Motor neuron (in vitro differentiated cells): ENCODE measurements around the gene GATA5. TPM values are rescaled to one million over a fixed set of nuclear protein-coding genes. Genes with fewer than 3 reads are reported as not detected.

ENCODE experiments used
- ATAC-seq, 8 experiments: fragments of 200-7000 bp; cut with Tn5 transposase; replicated peaks in 6 of 8; 2 replicates each; pipeline ENCODE4 v1.8.0; 2021; ENCODE audit warnings: mild to moderate bottlenecking in 8 of 8, moderate library complexity in 8 of 8
- H3K27ac ChIP-seq, 2 donors: fragments of 250-450 bp; sonication (Bioruptor Pico); 2 replicates each; pipeline ENCODE4 v1.9.0; 2021; ENCODE audit warnings: antibody characterized with exemption in 2 of 2, mild to moderate bottlenecking in 2 of 2, moderate library complexity in 1 of 2
- H3K4me1 ChIP-seq, 2 donors: fragments of 250-450 bp; sonication (Bioruptor Pico); replicated peaks in 1 of 2; 2 replicates each; pipeline ENCODE4 v1.6.1; 2021; ENCODE audit warnings: antibody characterized with exemption in 2 of 2, mild to moderate bottlenecking in 2 of 2, moderate library complexity in 1 of 2
- H3K4me3 ChIP-seq, 5 donors: fragments of 250-450 bp; sonication (Bioruptor Pico); 2 replicates each; pipeline ENCODE4 v1.9.0; 2021; ENCODE audit warnings: antibody characterized with exemption in 5 of 5, mild to moderate bottlenecking in 5 of 5, moderate library complexity in 4 of 5
- WGBS, 10 experiments: fragments of 450-650 bp; shearing (Covaris generic); methylation state at CpG; one replicate each; pipeline ENCODE4 v1.0.0; 2022; 5-methylcytosine and 5-hydroxymethylcytosine counted together
- in situ Hi-C, 9 experiments: fragments of 400-800 bp; cut with MboI; loops; one replicate each; pipeline ENCODE4 v1.15.0; 2021; ENCODE audit warnings: low sequenced_read_pairs in 9 of 9, low pct_unique_long_range_greater_than_20kb in 2 of 9; ENCODE audit not compliant: unreplicated experiment in 9 of 9
- total RNA-seq, 8 experiments: library from RNA; unstranded; fragments of 300-600 nt; gene quantifications; 2 replicates each; pipeline versions ENCODE4 v1.2.3 to v1.2.4, GENCODE V29; 2022

The GATA5 gene
- total RNA-seq, 8 experiments from 2014 or later = 0.11 to 0.58 (median 0.19) TPM; not detected in 2

DNA sequence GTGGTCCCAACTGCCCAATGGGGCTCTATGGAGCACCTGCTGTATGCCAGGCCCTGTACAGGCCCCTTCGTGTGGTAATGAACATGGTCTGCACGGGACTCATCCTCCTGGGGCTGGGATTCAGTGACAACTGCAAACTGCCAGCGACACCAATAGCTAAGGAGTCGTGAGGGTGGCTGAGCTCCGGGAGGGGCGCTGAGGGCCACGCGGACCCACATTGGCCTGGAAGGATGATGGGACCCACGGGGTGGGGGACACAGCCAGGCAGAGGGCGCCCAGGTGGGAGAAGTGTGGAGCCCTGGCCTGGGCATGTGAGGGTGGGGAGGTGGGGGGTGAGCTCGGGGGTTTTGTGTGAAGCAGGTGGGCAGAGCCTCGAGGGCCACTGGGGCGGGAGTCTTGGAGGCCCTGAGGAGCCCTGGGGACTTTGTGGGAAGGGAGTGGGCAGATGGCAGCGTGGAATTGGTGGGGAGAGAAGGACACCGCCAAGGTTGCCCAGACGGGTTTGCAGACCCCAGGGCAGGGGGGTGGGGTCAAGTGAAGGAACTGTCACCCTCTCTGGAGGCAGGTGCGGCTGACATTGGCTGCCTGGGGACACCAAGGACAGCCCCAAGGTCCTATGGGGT is 22.5 kb downstream of the GATA5 start:
- in situ Hi-C loops = no loop called here
- peaks cover 65 to 67% of the 10 kb centered on the region in 2 donors for H3K4me1 ChIP-seq
- no peak for ATAC-seq
- H3K4me3 ChIP-seq = no peak overlapping the region
- no peak overlapping the region for H3K27ac ChIP-seq
- 92 to 100% methylated on average over 1 to 4 of the region's 17 CpGs; no CpG with 5 or more reads in 8 of the 10 experiments for WGBS, 10 experiments

DNA sequence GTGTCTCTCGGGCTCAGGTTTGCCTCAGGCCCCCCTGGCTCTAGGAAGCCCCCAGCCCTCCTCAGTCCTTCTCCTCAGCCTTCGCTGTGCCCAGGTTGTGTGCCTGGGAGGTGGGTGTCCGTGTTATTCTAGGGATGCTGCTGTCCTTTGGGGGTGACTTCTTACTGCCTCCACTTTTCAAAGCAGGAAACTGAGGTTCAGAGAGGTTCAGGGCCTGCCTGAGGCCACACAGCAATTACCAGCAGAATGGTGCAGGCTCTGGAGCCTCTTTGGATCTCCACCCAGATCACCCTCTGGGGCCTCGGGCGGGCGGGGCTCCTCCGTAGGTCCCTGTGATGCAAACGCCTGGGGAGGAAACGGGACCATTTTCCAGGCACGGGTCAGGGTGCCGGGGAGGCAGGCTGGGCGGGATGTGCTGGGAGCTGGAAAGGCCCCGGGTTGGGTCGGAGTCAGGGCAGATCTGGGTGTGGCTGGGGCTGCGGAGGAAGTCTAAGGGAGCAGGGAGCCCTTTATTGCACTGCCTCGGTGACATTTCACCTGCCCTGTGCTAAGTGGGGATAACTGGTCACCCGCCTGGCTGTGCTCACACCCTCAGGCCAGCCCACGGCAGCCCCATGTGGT is 23.2 kb downstream of the GATA5 start:
- Histone ChIP-seq H3K4me1 (peaks cover 61 to 63% of the 10 kb centered on the region in 2 donors), H3K4me3 (no peak overlapping the region), H3K27ac (no peak overlapping the region)
- in situ Hi-C loops = no loop called here
- WGBS, 10 experiments = 60 to 100% (median 86%) methylated on average over 1 to 3 of the region's 18 CpGs; no CpG with 5 or more reads in 7 of the 10 experiments
- ATAC-seq = peak in 3 of 8 experiments; percentile 85 to 94 (median 86)

DNA sequence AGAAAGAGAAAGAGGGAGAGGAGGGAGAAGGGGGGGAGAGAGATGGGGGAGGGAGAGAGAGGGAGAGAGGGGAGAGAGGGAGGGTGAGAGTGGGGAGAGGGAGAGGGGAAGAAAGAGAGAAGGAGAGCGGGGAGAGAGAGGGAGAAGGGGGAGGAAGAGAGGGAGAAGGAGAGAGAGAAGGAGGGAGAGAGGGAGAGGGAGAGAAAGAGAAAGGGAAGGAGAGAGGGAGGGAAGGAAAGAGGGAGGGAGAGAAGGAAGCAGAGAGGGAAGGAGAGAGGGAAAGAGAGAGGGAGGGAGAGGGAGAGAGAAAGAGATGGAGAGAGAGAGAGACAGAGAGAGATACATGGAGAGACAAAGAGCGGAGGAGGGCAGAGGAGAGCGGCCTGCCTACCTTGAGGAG is 23.8 kb downstream of the GATA5 start:
- ATAC-seq = no peak
- in situ Hi-C loops = no loop called here
- Histone ChIP-seq H3K4me1 (peaks cover 60 to 63% of the 10 kb centered on the region in 2 donors), H3K4me3 (no peak overlapping the region), H3K27ac (no peak overlapping the region)
- WGBS, 10 experiments = 37 to 92% (median 70%) methylated on average over 2 to 3 of the region's 3 CpGs; no CpG with 5 or more reads in 6 of the 10 experiments

GRCh38 chr20:62451156-62451767 is 24.5 kb downstream of the GATA5 start:
- no peak for ATAC-seq
- Histone ChIP-seq H3K27ac (no peak overlapping the region), H3K4me1 (peaks cover 59 to 63% of the 10 kb centered on the region in 2 donors), H3K4me3 (no peak overlapping the region)
- in situ Hi-C loops = no loop called here
- WGBS, 10 experiments = no CpG with 5 or more reads among the region's 10 CpGs

GRCh38 chr20:62449951-62450691 is 25.7 kb downstream of the GATA5 start:
- in situ Hi-C loops = no loop called here
- H3K4me1 ChIP-seq = peaks cover 49 to 52% of the 10 kb centered on the region in 2 donors
- peak in 4 of 8 experiments; percentile 1 to 44 (median 15) for ATAC-seq
- no peak overlapping the region for H3K4me3 ChIP-seq
- WGBS, 10 experiments = 0 to 92% (median 60%) methylated on average over 1 to 13 of the region's 24 CpGs; no CpG with 5 or more reads in 5 of the 10 experiments
- H3K27ac ChIP-seq = no peak overlapping the region

- ATAC-seq = peak in 3 of 8 experiments; percentile 3 to 31 (median 7)
- Histone ChIP-seq H3K4me1 (peaks cover 35 to 39% of the 10 kb centered on the region in 2 donors), H3K4me3 (no peak overlapping the region), H3K27ac (no peak overlapping the region)
- 49 to 82% (median 66%) methylated on average over 3 to 6 of the region's 14 CpGs; no CpG with 5 or more reads in 7 of the 10 experiments for WGBS, 10 experiments
- in situ Hi-C loops = no loop called here
Observed at GRCh38 chr20:62448788-62449187, 27.0 kb downstream of the GATA5 start.

- no peak overlapping the region for H3K27ac ChIP-seq
- H3K4me3 ChIP-seq = no peak overlapping the region
- WGBS, 10 experiments = 61 to 100% (median 78%) methylated on average over 1 to 7 of the region's 10 CpGs; no CpG with 5 or more reads in 3 of the 10 experiments
- no peak for ATAC-seq
- in situ Hi-C loops = no loop called here
- peaks cover 28 to 32% of the 10 kb centered on the region in 2 donors for H3K4me1 ChIP-seq
Observed at GRCh38 chr20:62448038-62448437, 27.8 kb downstream of the GATA5 start.

DNA sequence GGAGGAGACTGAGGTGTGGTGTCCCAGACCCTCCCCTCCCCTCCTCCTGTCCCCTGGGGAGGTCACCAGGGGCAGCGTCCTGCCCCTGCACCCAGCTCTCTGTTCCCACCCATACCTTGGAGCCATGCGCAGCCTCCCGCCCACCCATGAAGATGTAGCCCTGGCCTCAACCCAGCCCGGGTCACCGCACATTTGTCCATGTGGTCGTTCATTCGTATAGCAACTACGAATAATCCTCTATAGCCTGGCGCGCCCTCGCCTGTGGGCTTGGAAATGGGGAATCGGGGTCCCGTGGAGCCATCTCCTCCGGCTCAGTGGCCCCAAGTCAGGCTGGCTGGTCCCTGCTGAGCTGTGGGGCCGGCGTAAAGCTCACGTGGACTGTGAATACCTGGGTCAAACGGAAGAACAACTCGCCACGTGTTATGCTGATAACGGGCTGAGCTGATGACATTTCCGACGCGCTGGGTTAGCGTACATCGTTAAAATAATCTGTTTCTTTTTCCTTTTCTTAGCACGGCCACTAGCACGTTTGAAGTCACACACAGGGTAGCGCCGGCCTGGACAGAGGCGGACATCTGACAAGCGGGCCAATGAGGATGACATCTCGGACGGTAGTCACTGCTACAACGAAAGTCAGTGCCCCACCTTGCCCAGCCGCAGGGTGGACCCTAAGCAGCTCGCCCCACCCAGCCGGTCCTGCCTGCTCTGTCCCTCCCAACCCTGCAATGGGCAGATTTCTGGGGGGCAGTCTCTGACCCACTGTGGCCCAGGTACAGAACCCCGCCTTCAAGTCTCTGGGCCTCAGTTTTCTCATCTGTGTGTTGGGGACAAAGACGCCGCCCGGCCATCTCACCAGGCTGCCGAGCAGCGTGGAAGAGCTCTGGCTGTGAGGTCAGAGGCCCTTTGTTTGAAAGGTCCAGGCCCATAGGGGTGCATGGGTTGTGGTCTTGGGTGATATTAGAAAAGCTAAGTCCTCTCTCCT is 28.6 kb downstream of the GATA5 start:
- Histone ChIP-seq H3K4me3 (no peak overlapping the region), H3K4me1 (peaks cover 25 to 31% of the 10 kb centered on the region in 2 donors), H3K27ac (peak overlapping the region in 1 of 2 donors; percentile 13)
- no peak for ATAC-seq
- in situ Hi-C loops = no loop called here
- 50 to 95% (median 75%) methylated on average over 2 to 20 of the region's 44 CpGs; no CpG with 5 or more reads in 4 of the 10 experiments for WGBS, 10 experiments

GRCh38 chr20:62446481-62446880 is 29.3 kb downstream of the GATA5 start:
- in situ Hi-C loops = no loop called here
- ATAC-seq = peak in 2 of 8 experiments; percentile 5 to 10
- Histone ChIP-seq H3K4me1 (peaks cover 25 to 31% of the 10 kb centered on the region in 2 donors), H3K27ac (peak overlapping the region in 1 of 2 donors; percentile 13), H3K4me3 (no peak overlapping the region)
- 90% methylated on average over 2 of the region's 12 CpGs; no CpG with 5 or more reads in 9 of the 10 experiments for WGBS, 10 experiments

DNA sequence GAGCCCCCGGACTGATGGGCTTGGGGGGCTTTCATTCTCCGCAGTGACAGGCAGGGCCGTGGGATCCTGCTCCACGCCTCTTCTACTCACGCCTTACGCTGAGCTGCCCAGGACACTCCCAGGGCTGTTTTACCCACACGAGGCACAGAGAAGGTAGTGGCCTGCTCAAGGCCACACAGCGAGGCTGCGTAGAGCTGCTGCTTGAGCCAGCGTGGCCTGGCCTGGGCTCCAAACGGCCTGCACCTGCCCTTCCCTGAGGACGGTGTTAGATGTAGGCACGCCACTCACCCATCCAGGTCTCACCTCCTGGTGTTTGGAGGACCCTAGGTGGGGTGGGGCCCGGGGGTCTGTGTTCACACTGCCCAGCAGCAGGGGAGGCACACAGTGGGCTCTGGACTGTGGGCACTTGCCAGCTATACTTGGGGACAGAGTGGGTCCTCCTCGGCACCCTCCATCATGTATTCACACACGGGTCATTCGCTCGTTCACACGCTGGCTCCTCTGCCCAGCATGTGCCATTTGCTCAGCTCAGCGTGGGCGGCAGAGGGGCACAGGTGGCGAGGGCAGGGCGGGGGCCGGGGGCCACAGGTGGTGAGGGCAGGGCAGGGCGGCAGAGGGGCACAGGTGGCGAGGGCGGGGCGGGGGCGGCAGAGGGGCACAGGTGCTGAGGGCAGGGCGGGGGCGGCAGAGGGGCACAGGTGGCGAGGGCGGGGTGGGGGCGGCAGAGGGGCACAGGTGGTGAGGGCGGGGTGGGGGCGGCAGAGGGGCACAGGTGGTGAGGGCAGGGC is 30.0 kb downstream of the GATA5 start:
- Histone ChIP-seq H3K4me1 (peaks cover 27 to 32% of the 10 kb centered on the region in 2 donors), H3K27ac (no peak overlapping the region), H3K4me3 (no peak overlapping the region)
- in situ Hi-C loops = no loop called here
- peak in 1 of 8 experiments; percentile 3 for ATAC-seq
- 20 to 100% (median 50%) methylated on average over 1 to 8 of the region's 36 CpGs; no CpG with 5 or more reads in 5 of the 10 experiments for WGBS, 10 experiments

DNA sequence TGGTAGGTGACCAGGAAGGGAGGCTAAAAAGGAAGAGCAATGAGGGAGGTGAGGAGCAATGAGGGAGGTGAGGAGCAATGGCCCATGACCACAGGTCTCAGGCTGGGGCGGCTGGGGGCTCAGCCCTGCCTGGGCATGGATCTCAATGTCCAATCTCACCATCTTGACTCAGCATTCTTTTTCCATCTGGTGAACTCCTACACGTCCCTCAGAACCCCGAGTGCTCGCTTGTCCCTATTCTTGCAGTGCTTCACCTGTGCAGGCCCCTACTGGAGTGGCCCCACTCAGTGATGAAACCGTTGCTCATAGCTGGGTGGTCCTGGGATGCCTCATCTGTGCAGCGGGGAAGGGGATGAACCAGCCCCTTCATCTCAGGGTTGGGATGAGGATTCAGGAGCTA is 31.5 kb downstream of the GATA5 start:
- Histone ChIP-seq H3K4me3 (no peak overlapping the region), H3K27ac (no peak overlapping the region), H3K4me1 (peaks cover 28 to 31% of the 10 kb centered on the region in 2 donors)
- no peak for ATAC-seq
- 93 to 100% (median 100%) methylated on average over 1 to 5 of the region's 6 CpGs; no CpG with 5 or more reads in 7 of the 10 experiments for WGBS, 10 experiments
- in situ Hi-C loops = no loop called here
